ENCODE data around the gene TRPM3.

- TF ChIP-seq POLR2AphosphoS5 (IDR thresholded peaks at IDR 0.05; ENCODE audit: low read depth, low read length) (no peak), REST (IDR thresholded peaks at IDR 0.05; ENCODE audit: insufficient read depth in 1 of 2, low read depth in 2 of 2, low read length in 1 of 2) (no peak), TCF7L2 (IDR thresholded peaks at IDR 0.05; ENCODE audit: low read depth, low read length) (no peak), SIN3A (IDR thresholded peaks at IDR 0.05; ENCODE audit: borderline replicate concordance, insufficient read depth, low read depth, low read length) (no peak)
- TF ChIP-seq, protein P1, sequence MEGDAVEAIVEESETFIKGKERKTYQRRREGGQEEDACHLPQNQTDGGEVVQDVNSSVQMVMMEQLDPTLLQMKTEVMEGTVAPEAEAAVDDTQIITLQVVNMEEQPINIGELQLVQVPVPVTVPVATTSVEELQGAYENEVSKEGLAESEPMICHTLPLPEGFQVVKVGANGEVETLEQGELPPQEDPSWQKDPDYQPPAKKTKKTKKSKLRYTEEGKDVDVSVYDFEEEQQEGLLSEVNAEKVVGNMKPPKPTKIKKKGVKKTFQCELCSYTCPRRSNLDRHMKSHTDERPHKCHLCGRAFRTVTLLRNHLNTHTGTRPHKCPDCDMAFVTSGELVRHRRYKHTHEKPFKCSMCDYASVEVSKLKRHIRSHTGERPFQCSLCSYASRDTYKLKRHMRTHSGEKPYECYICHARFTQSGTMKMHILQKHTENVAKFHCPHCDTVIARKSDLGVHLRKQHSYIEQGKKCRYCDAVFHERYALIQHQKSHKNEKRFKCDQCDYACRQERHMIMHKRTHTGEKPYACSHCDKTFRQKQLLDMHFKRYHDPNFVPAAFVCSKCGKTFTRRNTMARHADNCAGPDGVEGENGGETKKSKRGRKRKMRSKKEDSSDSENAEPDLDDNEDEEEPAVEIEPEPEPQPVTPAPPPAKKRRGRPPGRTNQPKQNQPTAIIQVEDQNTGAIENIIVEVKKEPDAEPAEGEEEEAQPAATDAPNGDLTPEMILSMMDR (IDR thresholded peaks at IDR 0.05) = no peak
These were observed 329.5 kb downstream of the TRPM3 start for GRCh38 chr9:70791936-70792335.

Data from Panc1 (cell line).